GM18909 (cell line): ENCODE measurements around the gene LDLR.
"Not testable (repeated sequence)": the region's sequence is repeated elsewhere in the genome, so short reads cannot be mapped to it uniquely, and the experiment has no call there.

Experiments
- ATAC-seq: cut with Tn5 transposase; IDR thresholded peaks from one replicate; pipeline ENCODE4 v1.9.1; 2021; ENCODE audit warnings: mild to moderate bottlenecking; ENCODE audit not compliant: unreplicated experiment, poor library complexity

The LDLR gene

DNA sequence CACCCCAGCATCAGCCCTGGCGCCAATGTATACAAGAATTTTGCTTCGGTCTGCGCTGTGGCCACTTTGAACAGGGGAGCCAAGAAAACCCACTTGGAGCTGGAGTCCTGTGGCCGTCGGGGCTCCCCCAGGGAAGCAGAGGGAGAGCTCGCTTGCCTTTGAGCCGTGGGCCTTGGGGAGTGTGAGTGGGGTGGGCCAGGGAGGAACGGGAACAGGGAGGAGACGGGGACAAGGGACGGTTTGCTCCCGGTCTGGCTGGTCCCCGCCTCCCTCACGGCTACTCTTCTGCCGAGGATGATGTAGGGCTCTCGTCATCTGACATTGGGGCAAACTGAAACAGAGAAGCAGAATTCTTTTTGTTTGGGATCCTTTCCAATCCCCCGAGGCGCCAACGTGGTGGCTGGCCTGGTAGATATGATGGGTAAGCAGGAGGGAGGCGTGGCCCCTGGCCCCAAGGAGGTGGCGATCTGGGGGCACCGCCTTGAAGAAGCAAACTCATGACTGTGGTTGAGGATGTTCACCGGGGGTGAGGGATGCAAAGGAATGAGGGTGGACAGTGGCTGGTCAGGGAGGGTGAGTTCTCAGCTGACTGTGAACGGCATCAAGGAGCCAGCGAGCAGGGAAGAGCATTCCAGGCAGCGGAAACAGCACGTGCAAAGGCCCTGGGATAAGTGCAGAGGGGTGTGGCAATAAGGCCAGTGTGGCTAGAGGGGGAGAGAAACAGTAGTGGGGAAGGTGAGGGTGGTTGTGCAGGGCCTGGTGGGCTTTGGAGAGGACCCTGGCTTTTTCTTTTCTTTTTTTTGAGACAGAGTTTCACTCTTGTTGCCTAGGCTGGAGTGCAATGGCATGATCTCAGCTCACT, 77.2 kb downstream of the LDLR start:
- ATAC-seq: no peak

DNA sequence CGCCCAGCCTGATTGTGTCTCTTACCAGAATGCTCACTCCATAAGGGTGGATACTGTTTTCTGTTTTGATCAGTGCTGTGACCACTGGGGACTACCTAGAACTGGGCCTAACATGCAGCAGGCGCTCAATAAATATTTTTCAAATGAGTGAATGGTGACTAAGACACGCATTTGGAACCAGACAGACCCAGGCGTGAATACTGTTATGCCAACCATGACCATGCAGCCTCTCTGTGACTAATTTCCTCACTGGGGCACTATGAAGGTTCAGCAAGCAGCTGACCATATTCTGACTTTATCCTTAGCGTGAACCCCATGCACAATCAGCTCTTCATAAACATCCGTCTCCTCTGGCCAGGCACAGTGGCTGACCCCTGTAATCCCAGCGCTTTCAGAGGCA, 79.3 kb downstream of the LDLR start:
- no peak for ATAC-seq

DNA sequence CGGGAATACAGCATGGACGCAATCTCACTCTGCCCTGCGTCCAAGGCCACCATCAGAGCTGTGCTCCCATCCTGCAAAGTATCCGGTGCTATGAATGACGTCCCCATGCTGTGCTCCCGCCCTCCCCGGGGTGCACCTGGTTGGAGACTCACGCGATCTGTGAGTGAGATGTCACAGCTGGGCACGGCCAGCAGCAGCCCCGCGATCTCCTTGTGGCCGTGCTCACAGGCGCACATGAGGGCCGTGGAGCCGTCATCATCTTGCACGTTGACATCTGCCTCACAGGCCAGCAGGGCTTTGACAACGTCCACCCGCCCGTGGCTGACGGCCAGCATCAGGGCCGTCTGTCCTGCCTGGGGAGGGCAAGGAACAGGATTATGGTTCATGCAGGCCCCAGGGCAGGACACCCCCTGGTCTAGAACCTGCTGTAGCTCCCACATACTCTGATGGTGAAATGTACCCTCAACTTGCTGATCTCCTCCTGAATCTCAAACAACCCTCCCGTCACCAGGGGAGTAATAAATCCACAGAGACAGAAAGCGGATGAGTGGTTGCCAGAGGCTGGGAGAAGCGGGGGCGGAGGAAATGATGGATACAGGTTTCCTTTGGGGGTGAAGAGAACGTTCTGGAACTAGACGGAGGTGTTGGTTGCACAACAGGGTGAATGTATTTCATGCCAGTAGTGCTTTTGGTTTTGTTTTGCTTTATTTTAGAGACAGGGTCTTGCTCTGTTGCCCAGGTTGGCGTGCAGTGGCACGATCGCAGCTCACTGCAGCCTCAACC, 80.8 kb downstream of the LDLR start:
- ATAC-seq: no peak

DNA sequence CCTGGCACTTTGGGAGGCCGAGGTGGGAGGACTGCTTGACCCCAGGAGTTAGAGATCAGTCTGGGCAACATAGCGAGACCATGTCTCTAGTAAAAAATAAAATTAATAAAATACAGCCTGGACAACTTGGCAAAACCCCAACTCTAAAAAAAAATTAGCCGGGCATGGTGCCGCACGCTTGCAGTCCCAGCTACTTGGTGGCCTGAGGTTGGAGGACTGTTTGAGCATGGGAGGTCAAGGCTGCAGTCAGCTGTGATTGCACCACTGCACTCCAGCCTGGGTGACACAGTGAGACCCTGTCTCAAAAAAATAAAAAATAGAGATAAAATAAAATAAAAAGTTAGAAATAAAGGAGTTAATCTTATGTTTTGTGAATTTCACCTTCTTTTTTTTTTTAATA, 81.9 kb downstream of the LDLR start:
- no peak for ATAC-seq

DNA sequence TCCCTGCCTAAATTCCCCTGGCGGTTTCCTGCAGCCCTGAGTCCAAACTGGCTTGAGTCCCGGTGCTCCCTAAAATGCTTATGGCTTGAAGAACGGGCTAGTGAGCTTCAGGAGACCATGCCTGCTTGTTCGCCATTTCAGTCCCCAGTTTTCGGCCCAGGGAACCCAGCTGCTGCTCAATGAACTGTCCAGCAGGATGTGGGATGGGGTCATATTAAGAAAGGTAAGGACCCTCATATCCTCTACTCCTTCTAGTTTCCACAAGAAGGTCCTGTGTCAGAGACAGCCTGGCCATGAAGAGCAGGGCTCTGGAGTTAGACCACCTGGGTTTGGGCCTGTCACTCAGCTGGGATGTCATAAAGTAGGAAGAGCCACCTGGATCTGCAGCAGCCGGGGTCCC, 83.3 kb downstream of the LDLR start:
- no peak for ATAC-seq

DNA sequence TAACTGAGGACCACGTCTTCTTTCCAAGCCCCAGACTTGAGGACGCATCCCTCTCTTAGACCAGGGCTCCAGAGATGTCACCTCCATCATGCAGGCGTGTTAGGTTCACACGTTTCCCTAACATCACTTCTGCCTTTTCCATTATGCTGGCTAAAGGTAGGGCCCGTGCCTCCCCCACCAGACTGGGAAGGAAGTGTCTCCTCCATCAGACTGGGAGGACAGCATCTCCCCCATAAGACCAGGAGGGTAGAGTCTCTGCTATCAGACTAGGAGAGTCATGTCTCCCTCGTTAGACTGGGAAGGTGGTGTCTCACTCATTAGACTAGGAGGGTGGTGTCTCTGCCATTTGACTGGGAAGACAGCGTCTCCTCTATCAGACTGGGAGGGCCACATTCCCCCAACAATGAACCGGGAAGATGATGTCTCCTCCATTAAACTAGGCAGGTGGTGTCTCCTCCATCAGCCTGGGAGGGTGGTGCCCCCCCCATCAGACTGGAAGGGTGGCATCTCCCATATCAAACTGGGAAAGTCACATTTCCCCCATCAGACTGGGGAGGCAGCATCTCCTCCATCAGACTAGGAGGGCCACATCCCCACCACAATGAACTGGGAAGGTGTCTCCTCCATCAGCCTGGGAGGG, 84.4 kb downstream of the LDLR start:
- no peak for ATAC-seq

DNA sequence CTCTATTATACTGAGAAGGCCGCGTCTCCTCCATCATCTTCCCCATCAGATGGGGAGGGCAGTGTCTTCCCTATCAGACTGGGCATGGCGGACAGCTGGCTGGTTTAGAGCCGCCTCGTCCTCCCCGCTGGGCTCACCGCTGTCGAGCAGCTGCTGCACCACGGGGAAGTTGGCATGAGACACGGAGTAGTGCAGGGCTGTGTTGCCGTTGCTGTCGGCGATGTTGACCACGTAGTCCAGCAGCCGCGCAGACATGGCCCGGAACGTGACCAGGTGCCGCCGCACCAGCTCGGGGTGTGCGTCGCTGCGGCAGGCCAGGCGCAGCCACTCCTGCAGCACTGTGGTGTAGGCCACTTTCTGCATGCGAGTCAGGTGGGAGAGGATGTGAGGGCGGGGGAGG, 85.1 kb downstream of the LDLR start:
- no peak for ATAC-seq

DNA sequence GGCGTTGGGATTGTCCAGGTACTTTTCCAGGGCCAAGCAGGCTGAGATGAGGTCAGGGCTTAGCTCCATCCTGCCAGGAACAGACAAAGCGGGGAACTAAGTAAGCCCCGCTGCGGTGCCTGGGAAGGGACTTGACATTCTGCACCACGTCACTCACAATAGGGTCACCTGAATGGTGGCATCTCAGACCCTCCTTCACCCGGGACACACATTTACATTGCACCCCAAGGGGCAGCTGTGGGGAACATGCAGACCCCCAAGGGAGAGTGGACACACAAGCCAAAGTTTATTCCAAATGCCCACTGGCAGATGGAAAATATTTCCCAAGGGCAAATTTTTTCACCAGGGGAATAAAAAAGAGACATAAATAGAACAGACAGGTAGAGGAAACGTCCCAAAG, 86.7 kb downstream of the LDLR start:
- ATAC-seq: no peak

DNA sequence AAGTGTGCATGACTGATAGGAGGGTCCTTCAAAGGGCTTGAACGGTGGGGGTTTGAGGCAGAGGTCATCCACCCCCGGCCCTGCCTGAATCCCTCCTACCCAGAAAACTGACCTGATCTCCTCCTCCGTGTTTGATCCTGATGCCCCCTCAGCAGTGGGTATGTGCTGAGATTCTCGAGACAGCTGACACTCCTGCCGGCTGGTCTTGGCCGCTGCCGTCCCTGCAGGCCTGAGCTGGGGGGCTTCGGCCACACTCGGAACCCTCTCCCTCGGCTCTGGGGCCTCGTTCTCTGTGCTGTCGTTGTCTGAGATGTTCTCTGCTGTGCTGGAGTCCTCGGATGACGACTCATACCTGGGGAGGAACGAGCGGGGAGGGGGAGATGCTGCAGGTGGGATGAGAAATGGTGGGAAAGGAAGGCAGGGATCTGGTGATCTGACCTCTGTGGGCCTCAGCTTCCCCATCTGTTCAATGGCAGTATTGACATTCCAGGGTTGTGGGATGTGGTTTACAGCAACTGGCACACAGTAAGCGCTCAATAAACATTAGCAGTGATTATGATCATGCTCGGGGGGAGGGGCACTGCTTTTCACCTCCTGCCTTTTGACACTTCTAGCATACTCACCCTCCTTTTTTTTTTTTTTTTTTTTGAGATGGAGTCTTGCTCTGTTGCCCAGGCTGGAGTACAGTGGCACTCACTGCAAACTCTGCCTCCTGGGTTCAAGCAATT, 87.4 kb downstream of the LDLR start:
- ATAC-seq: no peak

DNA sequence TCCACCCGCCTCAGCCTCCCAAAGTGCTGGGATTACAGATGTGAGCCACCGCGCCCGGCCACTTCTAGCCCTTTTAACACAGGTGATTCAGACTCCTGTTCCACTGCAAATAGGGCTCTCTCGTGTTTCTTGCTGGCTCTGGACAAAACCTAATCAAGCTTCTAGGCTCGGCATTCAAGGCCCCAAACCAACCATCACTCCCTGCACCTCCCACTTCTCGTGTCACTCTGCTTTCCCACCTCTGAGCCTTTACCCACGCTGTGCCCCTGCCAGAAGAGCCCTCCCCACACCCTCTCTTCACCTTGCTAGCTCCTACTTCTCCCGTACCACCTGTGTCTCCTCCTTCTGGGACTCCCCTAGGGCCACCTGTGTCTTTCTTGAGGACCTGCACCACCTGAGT, 88.3 kb downstream of the LDLR start:
- no peak for ATAC-seq

DNA sequence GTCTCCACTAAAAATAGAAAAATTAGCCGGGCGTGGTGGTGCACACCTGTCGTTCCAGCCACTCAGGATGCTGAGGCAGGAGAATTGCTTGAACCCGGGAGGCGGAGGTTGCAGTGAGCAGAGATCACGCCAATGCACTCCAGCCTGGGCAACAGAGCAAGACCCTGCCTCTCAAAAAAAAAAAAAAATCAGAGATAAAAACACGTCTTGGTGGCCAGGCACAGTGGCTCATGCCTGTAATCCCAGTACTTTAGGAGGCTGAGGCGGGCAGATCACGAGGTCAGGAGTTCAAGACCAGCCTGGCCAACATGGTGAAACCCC, 89.8 kb downstream of the LDLR start:
- not testable (repeated sequence) for ATAC-seq

DNA sequence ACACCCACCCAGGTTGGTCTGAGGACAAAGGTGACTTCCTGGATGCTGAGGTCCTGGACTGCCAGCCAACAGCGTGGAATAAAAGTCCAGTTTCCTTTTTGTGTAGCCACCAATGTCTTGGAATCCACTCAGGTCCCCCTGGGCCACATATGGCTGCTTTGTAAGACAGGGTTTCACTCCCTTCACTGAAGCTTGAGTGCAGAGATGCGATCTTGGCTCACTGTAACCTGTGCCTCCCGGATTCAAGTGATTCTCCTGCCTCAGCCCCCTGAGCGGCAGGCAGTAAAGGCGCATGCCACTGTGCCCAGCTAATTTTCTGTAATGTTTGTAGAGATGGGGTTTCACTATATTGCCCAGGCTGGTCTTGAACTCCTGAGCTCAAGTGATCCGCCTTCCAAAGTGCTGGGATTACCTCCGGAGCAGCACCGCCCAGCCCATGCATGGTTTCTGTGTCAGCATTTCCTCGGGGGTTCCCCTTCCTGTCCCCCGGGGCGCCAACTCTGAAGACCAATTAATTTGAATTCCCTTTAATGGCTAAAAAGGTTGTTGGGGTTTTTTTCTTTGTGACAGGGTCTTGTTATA, 90.5 kb downstream of the LDLR start:
- ATAC-seq: no peak

DNA sequence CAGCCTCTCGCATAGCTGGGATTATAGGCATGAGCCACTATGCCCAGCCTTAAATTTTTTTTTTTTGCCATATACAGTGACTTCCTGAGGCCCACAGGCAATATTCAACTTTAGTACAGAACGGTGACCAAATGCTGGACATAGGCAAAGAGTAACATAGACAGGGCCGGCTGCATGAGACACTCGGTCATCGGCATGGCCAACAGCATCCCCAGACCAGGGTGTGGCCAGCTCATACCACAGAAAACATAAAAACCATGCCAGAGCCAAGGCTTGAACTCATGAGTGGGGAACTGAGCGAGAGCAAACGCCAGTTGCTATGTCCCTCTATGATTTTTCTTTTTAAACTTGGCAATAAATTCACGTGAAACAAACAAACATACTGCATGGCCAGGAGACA, 91.1 kb downstream of the LDLR start:
- ATAC-seq: no peak

DNA sequence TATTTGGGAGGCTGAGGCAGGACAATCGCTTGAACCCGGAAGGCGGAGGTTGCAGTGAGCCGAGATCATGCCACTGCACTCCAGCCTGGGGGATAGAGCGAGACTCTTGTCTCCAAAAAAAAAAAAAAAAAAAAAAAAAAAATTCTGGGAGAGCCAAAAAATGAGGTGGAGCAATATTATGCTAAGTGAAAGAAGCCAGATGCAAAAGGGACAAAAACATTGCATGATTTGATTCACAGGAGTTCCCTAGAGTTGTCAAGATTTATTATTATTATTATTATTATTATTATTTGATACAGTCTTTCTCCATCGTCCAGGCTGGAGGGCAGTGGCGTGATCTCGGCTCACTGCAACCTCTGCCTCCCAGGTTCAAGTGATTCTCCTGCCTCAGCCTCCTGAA, 91.7 kb downstream of the LDLR start:
- ATAC-seq: not testable (repeated sequence)

DNA sequence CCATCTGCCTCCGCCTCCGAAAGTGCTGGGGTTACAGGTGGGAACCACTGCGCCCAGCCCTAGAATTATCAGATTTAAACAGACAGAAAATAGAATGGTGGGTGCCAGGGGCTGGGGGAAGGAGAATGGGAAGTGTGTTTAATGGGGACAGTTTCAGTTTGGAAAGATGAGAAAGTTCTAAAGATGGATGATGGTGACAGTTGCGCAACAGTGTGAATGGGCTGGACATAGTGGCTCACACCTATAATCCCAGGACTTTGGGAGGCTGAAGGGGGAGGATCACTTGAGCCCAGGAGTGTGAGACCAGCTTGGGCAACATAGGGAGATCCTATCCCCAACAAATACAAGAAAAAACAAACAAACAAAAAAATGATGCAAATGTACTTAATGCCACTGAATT, 92.2 kb downstream of the LDLR start:
- no peak for ATAC-seq
